ENCODE data around the gene KLRB1.

- TF ChIP-seq, protein P1, sequence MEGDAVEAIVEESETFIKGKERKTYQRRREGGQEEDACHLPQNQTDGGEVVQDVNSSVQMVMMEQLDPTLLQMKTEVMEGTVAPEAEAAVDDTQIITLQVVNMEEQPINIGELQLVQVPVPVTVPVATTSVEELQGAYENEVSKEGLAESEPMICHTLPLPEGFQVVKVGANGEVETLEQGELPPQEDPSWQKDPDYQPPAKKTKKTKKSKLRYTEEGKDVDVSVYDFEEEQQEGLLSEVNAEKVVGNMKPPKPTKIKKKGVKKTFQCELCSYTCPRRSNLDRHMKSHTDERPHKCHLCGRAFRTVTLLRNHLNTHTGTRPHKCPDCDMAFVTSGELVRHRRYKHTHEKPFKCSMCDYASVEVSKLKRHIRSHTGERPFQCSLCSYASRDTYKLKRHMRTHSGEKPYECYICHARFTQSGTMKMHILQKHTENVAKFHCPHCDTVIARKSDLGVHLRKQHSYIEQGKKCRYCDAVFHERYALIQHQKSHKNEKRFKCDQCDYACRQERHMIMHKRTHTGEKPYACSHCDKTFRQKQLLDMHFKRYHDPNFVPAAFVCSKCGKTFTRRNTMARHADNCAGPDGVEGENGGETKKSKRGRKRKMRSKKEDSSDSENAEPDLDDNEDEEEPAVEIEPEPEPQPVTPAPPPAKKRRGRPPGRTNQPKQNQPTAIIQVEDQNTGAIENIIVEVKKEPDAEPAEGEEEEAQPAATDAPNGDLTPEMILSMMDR (IDR thresholded peaks at IDR 0.05; ENCODE audit: borderline replicate concordance, extremely low read depth, low read length, poor library complexity, severe bottlenecking), result no peak
- TF ChIP-seq EZH2 (IDR thresholded peaks at IDR 0.05; ENCODE audit: borderline replicate concordance, low read depth, low read length, severe bottlenecking), result no peak
These were observed 42.4 kb upstream of the KLRB1 start for GRCh38 chr12:9650151-9650576.

Measured in DND-41 (cell line).